Fibroblast of villous mesenchyme (primary cell): ENCODE measurements around the gene CIROP. TPM values are rescaled to one million over a fixed set of nuclear protein-coding genes. Genes with fewer than 3 reads are reported as not detected.

Source experiments
- DNase-seq: peaks from one replicate; pipeline ENCODE4 v3.0.0-alpha.2; 2010; ENCODE audit warnings: low read depth
- H3K4me3 ChIP-seq: 2 replicates; pipeline ENCODE4 v1.5.1; 2011; ENCODE audit warnings: low read depth, mild to moderate bottlenecking, low read length
- CTCF ChIP-seq: IDR thresholded peaks from 2 replicates; pipeline ENCODE4 v1.5.1; 2012; ENCODE audit warnings: low read depth, mild to moderate bottlenecking, low read length; ENCODE audit not compliant: insufficient read depth
- total RNA-seq: library from RNA; depleted of rRNA; stranded (reverse); fragments of >200 nt; gene quantifications from 2 replicates; pipeline ENCODE4 v1.2.3, GENCODE V29; 2012

CIROP gene
- total RNA-seq, 1 donor, result not detected

- TF ChIP-seq CTCF, result peak; percentile 94
- DNase-seq, result peak; percentile 85
- peak overlapping the region; percentile 59 for H3K4me3 ChIP-seq
These were observed 46.8 kb downstream of the CIROP start for GRCh38 chr14:23057757-23058653.

- no peak for TF ChIP-seq CTCF
- peak; percentile 71 for DNase-seq
- H3K4me3 ChIP-seq, result peak within 1 kb of the TSS; percentile 59
These were observed 47.6 kb downstream of the CIROP start, which contains the start of gene CDH24 for GRCh38 chr14:23056956-23057756. CDH24 (minus strand) TSS chr14:23057520; CDS start chr14:23055733, 1,787 bp downstream.

GRCh38 chr14:23056145-23056955 lies 48.4 kb downstream of the CIROP start:
- DNase-seq, result peak; percentile 68
- peak; percentile 81 for TF ChIP-seq CTCF
- H3K4me3 ChIP-seq, result peak overlapping the region; percentile 59

GRCh38 chr14:23055621-23056144 lies 49.1 kb downstream of the CIROP start:
- no peak for TF ChIP-seq CTCF
- peak; percentile 59 for DNase-seq
- no peak overlapping the region for H3K4me3 ChIP-seq

- no peak overlapping the region for H3K4me3 ChIP-seq
- TF ChIP-seq CTCF, result no peak
- DNase-seq, result no peak
These were observed 49.6 kb downstream of the CIROP start for GRCh38 chr14:23055147-23055550.
